ENCODE measurements around the gene KCNE4.

DNA sequence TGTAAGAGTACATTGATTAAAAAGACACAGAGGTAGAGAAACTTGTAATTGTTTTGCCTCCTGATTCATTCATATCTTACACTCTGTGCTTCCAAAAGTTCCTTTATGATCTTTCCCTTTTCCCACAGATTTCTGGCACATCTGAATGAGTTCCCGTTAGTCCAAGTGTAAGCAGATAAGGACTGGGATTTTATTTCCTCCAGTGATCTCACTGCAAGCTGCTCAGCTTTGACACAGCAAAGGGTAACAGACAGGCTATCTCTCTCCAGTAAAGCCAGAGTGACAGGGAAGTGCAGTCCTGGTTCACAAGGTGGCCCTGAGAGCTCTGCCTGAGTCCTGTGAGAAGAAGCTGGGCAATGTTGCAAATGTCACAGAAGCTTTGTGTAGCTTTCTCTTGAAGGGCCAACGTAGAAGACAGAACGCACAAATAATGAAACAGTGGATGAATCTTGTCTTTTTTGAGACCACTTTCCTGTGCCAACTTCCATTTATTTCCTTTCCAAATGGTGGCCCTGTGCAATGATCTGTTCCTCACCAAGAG lies 32.5 kb upstream of the KCNE4 start:
- TF ChIP-seq, protein P1, sequence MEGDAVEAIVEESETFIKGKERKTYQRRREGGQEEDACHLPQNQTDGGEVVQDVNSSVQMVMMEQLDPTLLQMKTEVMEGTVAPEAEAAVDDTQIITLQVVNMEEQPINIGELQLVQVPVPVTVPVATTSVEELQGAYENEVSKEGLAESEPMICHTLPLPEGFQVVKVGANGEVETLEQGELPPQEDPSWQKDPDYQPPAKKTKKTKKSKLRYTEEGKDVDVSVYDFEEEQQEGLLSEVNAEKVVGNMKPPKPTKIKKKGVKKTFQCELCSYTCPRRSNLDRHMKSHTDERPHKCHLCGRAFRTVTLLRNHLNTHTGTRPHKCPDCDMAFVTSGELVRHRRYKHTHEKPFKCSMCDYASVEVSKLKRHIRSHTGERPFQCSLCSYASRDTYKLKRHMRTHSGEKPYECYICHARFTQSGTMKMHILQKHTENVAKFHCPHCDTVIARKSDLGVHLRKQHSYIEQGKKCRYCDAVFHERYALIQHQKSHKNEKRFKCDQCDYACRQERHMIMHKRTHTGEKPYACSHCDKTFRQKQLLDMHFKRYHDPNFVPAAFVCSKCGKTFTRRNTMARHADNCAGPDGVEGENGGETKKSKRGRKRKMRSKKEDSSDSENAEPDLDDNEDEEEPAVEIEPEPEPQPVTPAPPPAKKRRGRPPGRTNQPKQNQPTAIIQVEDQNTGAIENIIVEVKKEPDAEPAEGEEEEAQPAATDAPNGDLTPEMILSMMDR (conservative IDR thresholded peaks at IDR 0.05) = no peak
- TF ChIP-seq ZFX (IDR thresholded peaks at IDR 0.05) = no peak

All from C4-2B (cell line).